Stomach smooth muscle (tissue), 2 donors: ENCODE measurements around the gene SPAG17.

Experiments used
- H3K27ac ChIP-seq: one replicate; pipeline ENCODE4 v1.7.0; 2013; ENCODE audit warnings: mild to moderate bottlenecking, low read length, inconsistent platforms
- H3K27me3 ChIP-seq, 2 donors: one replicate each; pipeline ENCODE4 v1.7.0; 2013; ENCODE audit warnings: low read length in 2 of 2; ENCODE audit not compliant: insufficient read depth in 2 of 2, control insufficient read depth in 1 of 2
- H3K36me3 ChIP-seq, 2 donors: one replicate each; pipeline ENCODE4 v1.7.0; 2013; ENCODE audit warnings: low read length in 2 of 2; ENCODE audit not compliant: control insufficient read depth in 2 of 2, insufficient read depth in 2 of 2
- H3K4me1 ChIP-seq: one replicate; pipeline ENCODE4 v1.7.0; 2013; ENCODE audit warnings: low read length; ENCODE audit not compliant: control insufficient read depth, insufficient read depth
- H3K4me3 ChIP-seq, 2 donors: one replicate each; pipeline ENCODE4 v1.7.0; 2013; ENCODE audit warnings: low read length in 2 of 2
- H3K9ac ChIP-seq, 2 donors: one replicate each; pipeline ENCODE4 v1.7.0; 2013; ENCODE audit warnings: low read length in 2 of 2, mild to moderate bottlenecking in 1 of 2
- H3K9me3 ChIP-seq, 2 donors: one replicate each; pipeline ENCODE4 v1.7.0; 2013; ENCODE audit warnings: low read length in 2 of 2; ENCODE audit not compliant: control insufficient read depth in 2 of 2
- donor health status: healthy.
- donor health status: Pancreatic carcinoma.

Gene SPAG17

GRCh38 chr1:118039170-118039569, 145.9 kb downstream of the SPAG17 start:
- H3K4me3 ChIP-seq = no peak overlapping the region
- H3K9ac ChIP-seq = no peak overlapping the region
- no peaks in the 10 kb centered on the region for H3K27me3 ChIP-seq
- H3K4me1 ChIP-seq = no peaks in the 10 kb centered on the region
- H3K9me3 ChIP-seq = no peaks in the 10 kb centered on the region
- H3K27ac ChIP-seq = no peak overlapping the region
- no peaks in the 10 kb centered on the region for H3K36me3 ChIP-seq

- Histone ChIP-seq H3K27ac (no peak overlapping the region), H3K4me3 (no peak overlapping the region), H3K27me3 (no peaks in the 10 kb centered on the region), H3K4me1 (no peaks in the 10 kb centered on the region), H3K36me3 (no peaks in the 10 kb centered on the region), H3K9ac (no peak overlapping the region), H3K9me3 (no peaks in the 10 kb centered on the region)
Measured at GRCh38 chr1:118032883-118033282, 152.1 kb downstream of the SPAG17 start.

GRCh38 chr1:118028267-118028666, 156.8 kb downstream of the SPAG17 start:
- no peaks in the 10 kb centered on the region for H3K9me3 ChIP-seq
- H3K4me3 ChIP-seq = no peak overlapping the region
- no peaks in the 10 kb centered on the region for H3K36me3 ChIP-seq
- H3K27ac ChIP-seq = no peak overlapping the region
- no peaks in the 10 kb centered on the region for H3K4me1 ChIP-seq
- H3K9ac ChIP-seq = no peak overlapping the region
- H3K27me3 ChIP-seq = no peaks in the 10 kb centered on the region

- Histone ChIP-seq H3K27me3 (no peaks in the 10 kb centered on the region), H3K36me3 (no peaks in the 10 kb centered on the region), H3K9me3 (no peaks in the 10 kb centered on the region), H3K4me3 (no peak overlapping the region), H3K27ac (no peak overlapping the region), H3K4me1 (no peaks in the 10 kb centered on the region), H3K9ac (no peak overlapping the region)
Measured at GRCh38 chr1:118023199-118023598, 161.8 kb downstream of the SPAG17 start.

GRCh38 chr1:118021668-118022067, 163.4 kb downstream of the SPAG17 start:
- Histone ChIP-seq H3K9me3 (no peaks in the 10 kb centered on the region), H3K9ac (no peak overlapping the region), H3K27ac (no peak overlapping the region), H3K4me3 (no peak overlapping the region), H3K4me1 (no peaks in the 10 kb centered on the region), H3K27me3 (no peaks in the 10 kb centered on the region), H3K36me3 (no peaks in the 10 kb centered on the region)

- H3K4me3 ChIP-seq = no peak overlapping the region
- H3K36me3 ChIP-seq = no peaks in the 10 kb centered on the region
- no peak overlapping the region for H3K27ac ChIP-seq
- H3K9ac ChIP-seq = no peak overlapping the region
- no peaks in the 10 kb centered on the region for H3K9me3 ChIP-seq
- no peaks in the 10 kb centered on the region for H3K4me1 ChIP-seq
- no peaks in the 10 kb centered on the region for H3K27me3 ChIP-seq
Measured at GRCh38 chr1:118018060-118018459, 167.0 kb downstream of the SPAG17 start.

- Histone ChIP-seq H3K4me3 (no peak overlapping the region), H3K9me3 (no peaks in the 10 kb centered on the region), H3K27me3 (no peaks in the 10 kb centered on the region), H3K9ac (no peak overlapping the region), H3K27ac (no peak overlapping the region), H3K4me1 (no peaks in the 10 kb centered on the region), H3K36me3 (no peaks in the 10 kb centered on the region)
Measured at GRCh38 chr1:118013938-118014337, 171.1 kb downstream of the SPAG17 start.

GRCh38 chr1:118013336-118013735, 171.7 kb downstream of the SPAG17 start:
- H3K4me3 ChIP-seq = no peak overlapping the region
- H3K9ac ChIP-seq = no peak overlapping the region
- no peaks in the 10 kb centered on the region for H3K9me3 ChIP-seq
- no peaks in the 10 kb centered on the region for H3K27me3 ChIP-seq
- H3K36me3 ChIP-seq = no peaks in the 10 kb centered on the region
- no peaks in the 10 kb centered on the region for H3K4me1 ChIP-seq
- H3K27ac ChIP-seq = no peak overlapping the region

GRCh38 chr1:118012515-118013124, 172.4 kb downstream of the SPAG17 start:
- Histone ChIP-seq H3K9me3 (no peaks in the 10 kb centered on the region), H3K27ac (no peak overlapping the region), H3K36me3 (no peaks in the 10 kb centered on the region), H3K9ac (no peak overlapping the region), H3K4me3 (no peak overlapping the region), H3K27me3 (no peaks in the 10 kb centered on the region), H3K4me1 (no peaks in the 10 kb centered on the region)

GRCh38 chr1:118008011-118008410, 177.0 kb downstream of the SPAG17 start:
- no peaks in the 10 kb centered on the region for H3K27me3 ChIP-seq
- no peaks in the 10 kb centered on the region for H3K4me1 ChIP-seq
- no peak overlapping the region for H3K27ac ChIP-seq
- no peaks in the 10 kb centered on the region for H3K9me3 ChIP-seq
- no peak overlapping the region for H3K9ac ChIP-seq
- H3K36me3 ChIP-seq = no peaks in the 10 kb centered on the region
- no peak overlapping the region for H3K4me3 ChIP-seq

- H3K36me3 ChIP-seq = no peaks in the 10 kb centered on the region
- H3K4me1 ChIP-seq = no peaks in the 10 kb centered on the region
- H3K9ac ChIP-seq = no peak overlapping the region
- H3K27ac ChIP-seq = no peak overlapping the region
- H3K4me3 ChIP-seq = no peak overlapping the region
- H3K9me3 ChIP-seq = no peaks in the 10 kb centered on the region
- no peaks in the 10 kb centered on the region for H3K27me3 ChIP-seq
Measured at GRCh38 chr1:118007391-118007790, 177.6 kb downstream of the SPAG17 start.
